GM19240 (cell line): ENCODE data around the gene ISOC2.
A peak's percentile ranks its signal among the peaks of the same experiment; 100 is the strongest.

ENCODE experiments used
- DNase-seq: peaks from one replicate; pipeline ENCODE4 v3.0.0; 2011; ENCODE audit warnings: low spot score; ENCODE audit not compliant: insufficient read length

The ISOC2 gene

GRCh38 chr19:55479451-55480230, 18.2 kb upstream of the ISOC2 start:
- DNase-seq: no peak

GRCh38 chr19:55479045-55479444, 17.6 kb upstream of the ISOC2 start:
- DNase-seq: no peak

GRCh38 chr19:55478364-55478763, 16.9 kb upstream of the ISOC2 start:
- DNase-seq: no peak

GRCh38 chr19:55477905-55478304, 16.5 kb upstream of the ISOC2 start:
- DNase-seq: no peak

- DNase-seq: peak; percentile 100
Observed at GRCh38 chr19:55476100-55476775, 14.8 kb upstream of the ISOC2 start, which contains the start of gene ZNF628. Gene ZNF628, plus strand, starts transcription at chr19:55476617. Its CDS starts 3,294 bp downstream, at chr19:55479911.

GRCh38 chr19:55474269-55475265, 13.1 kb upstream of the ISOC2 start:
- no peak for DNase-seq

- no peak for DNase-seq
Observed at GRCh38 chr19:55473225-55474012, 12.0 kb upstream of the ISOC2 start.

GRCh38 chr19:55472463-55472862, 11.0 kb upstream of the ISOC2 start:
- DNase-seq: no peak

- no peak for DNase-seq
Observed at GRCh38 chr19:55471266-55471665, 9.8 kb upstream of the ISOC2 start.

- DNase-seq: no peak
Observed at GRCh38 chr19:55468054-55468393, 6.6 kb upstream of the ISOC2 start.

- DNase-seq: peak; percentile 71
Observed at GRCh38 chr19:55467236-55468053, 6.0 kb upstream of the ISOC2 start.

GRCh38 chr19:55466241-55466614, 4.8 kb upstream of the ISOC2 start:
- no peak for DNase-seq

- DNase-seq: no peak
Observed at GRCh38 chr19:55465460-55466240, 4.2 kb upstream of the ISOC2 start.

GRCh38 chr19:55464662-55465054, 3.2 kb upstream of the ISOC2 start, which contains the start of gene C19orf85:
Gene C19orf85, minus strand, starts transcription at chr19:55464751. Its CDS starts 197 bp downstream, at chr19:55464554.
- DNase-seq: no peak

GRCh38 chr19:55464039-55464661, 2.7 kb upstream of the ISOC2 start:
- DNase-seq: no peak

- DNase-seq: no peak
Observed at GRCh38 chr19:55463583-55464031, 2.2 kb upstream of the ISOC2 start.

- no peak for DNase-seq
Observed at GRCh38 chr19:55462722-55463121, 1.3 kb upstream of the ISOC2 start.

GRCh38 chr19:55461974-55462626, 658 bp upstream of the ISOC2 start:
- no peak for DNase-seq
